GM15510 (cell line): ENCODE results near the gene TMEM156.

Experiments
- POLR2A ChIP-seq: IDR thresholded peaks from 3 replicates; pipeline ENCODE4 v1.6.1; 2011; ENCODE audit warnings: borderline replicate concordance; ENCODE audit not compliant: insufficient read length; ENCODE audit errors: extremely low read depth

Gene TMEM156

GRCh38 chr4:39029752-39030694, 2.2 kb downstream of the TMEM156 start:
- no peak for TF ChIP-seq POLR2A

GRCh38 chr4:39026096-39026495, 6.1 kb downstream of the TMEM156 start:
- TF ChIP-seq POLR2A, result no peak

GRCh38 chr4:39025552-39026085, 6.6 kb downstream of the TMEM156 start:
- no peak for TF ChIP-seq POLR2A

GRCh38 chr4:39024311-39024865, 7.8 kb downstream of the TMEM156 start:
- TF ChIP-seq POLR2A, result no peak

DNA sequence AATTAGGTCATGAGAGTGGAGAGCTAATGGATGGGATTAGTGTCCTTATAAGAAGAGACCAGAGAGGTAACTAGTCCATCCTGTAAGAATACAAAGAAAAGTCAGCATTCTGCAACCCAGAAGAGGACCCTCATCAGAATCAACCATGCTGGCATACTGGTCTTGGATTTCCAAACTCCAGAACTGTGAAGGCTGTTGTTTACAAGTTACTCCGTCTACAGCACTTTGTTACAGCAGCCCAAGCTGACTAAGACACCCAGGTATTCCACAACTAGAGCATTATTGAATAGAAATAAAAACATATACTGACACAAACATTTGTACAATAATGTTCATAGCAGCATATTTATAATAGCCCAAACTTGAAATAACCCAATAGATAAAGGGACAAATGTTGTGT, 9.2 kb downstream of the TMEM156 start:
- no peak for TF ChIP-seq POLR2A

DNA sequence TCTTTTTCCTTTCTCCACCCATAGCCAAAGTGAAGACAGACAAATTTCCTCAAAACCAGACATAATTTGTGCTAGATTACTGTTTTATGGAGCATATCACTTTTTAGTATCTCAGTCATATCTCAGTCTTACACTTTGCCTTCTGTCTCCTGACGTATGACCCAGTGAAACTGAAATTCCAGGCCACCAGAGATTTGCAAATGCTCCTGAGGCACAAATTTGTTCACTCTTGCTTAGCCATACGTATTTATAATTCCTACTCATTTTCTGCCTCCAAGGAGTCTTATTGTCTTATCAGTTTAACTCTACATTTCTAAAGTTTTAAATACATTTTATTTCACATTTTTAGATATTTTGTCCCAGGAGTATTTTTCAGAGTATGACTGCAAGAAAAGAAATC, 10.0 kb downstream of the TMEM156 start:
- TF ChIP-seq POLR2A, result no peak

DNA sequence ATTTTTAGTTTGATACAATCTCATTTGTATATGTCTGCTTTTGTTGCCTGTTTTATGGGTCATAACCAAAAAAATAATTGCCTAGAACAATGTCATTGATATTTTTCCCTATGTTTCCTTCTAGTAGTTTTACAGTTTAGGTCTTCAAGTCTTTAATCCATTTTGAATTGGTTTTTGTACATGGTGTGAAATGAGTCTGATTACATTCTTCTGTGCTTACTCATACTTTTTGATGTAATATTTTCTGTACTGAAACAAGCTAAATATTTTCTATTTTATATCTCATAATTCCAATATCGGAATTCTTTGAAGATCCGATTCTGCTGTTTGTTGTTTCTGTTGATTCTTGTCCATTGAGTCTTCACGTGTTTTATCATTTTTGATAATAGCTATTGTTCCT, 10.6 kb downstream of the TMEM156 start:
- TF ChIP-seq POLR2A, result no peak

GRCh38 chr4:39020130-39020529, 12.1 kb downstream of the TMEM156 start:
- no peak for TF ChIP-seq POLR2A

GRCh38 chr4:39014028-39014427, 18.2 kb downstream of the TMEM156 start:
- no peak for TF ChIP-seq POLR2A

- TF ChIP-seq POLR2A, result no peak
Measured at GRCh38 chr4:39004758-39005157, 27.5 kb downstream of the TMEM156 start.

DNA sequence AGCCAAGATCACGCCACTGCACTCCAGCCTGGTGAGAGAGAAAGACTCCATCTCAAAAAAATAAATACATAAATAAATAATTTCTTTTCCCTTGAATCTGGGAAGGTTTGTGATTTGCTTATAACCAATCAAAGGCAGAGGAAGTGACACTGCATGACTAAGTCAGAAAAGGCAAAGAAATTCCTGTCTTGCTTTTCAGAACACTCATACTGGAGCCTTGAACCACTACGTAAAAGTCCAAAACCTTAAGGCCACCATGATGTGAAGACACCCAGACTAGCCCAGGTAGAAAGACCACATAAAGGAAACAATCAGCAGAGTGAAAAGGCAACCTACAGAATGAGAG, 36.6 kb downstream of the TMEM156 start:
- TF ChIP-seq POLR2A, result no peak

- no peak for TF ChIP-seq POLR2A
Measured at GRCh38 chr4:38994135-38994534, 38.1 kb downstream of the TMEM156 start.

GRCh38 chr4:38993683-38994082, 38.5 kb downstream of the TMEM156 start:
- no peak for TF ChIP-seq POLR2A

- TF ChIP-seq POLR2A, result no peak
Measured at GRCh38 chr4:38990241-38990640, 42.0 kb downstream of the TMEM156 start.

- no peak for TF ChIP-seq POLR2A
Measured at GRCh38 chr4:38989487-38989886, 42.7 kb downstream of the TMEM156 start.

GRCh38 chr4:38987491-38987890, 44.7 kb downstream of the TMEM156 start:
- TF ChIP-seq POLR2A, result no peak
